AG09319 (cell line): ENCODE data around the gene NRG2.

ENCODE experiments used
- DNase-seq: peaks from one replicate; pipeline ENCODE4 v3.0.0-alpha.2; 2010; ENCODE audit warnings: low read depth; ENCODE audit errors: extremely low read depth
- TF ChIP-seq, protein P1 (sequence below): IDR thresholded peaks from 2 replicates; pipeline ENCODE4 v1.5.1; 2011; ENCODE audit warnings: low read depth, mild to moderate bottlenecking, inconsistent platforms, low read length, moderate library complexity

The NRG2 gene

DNA sequence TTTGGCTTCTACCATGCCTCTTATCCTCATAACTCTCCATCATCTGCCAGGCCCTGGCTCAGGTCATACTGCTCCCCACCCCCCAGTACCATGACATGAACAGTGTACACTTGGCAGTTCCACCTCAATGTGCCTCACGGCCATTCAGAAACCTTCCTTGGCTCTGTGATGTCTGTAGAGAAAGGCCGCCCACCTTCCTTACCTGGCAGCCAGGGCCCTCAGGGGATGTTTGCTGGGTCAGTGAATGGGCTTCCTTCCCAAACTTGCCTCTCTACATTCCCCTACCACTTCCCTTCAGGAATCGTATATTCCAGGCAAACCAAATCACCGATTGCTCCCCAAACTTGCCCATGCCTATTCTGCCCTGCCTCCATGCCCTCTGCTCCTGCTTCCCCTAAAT lies 146.4 kb downstream of the NRG2 start:
- DNase-seq = no peak
- TF ChIP-seq, protein P1, sequence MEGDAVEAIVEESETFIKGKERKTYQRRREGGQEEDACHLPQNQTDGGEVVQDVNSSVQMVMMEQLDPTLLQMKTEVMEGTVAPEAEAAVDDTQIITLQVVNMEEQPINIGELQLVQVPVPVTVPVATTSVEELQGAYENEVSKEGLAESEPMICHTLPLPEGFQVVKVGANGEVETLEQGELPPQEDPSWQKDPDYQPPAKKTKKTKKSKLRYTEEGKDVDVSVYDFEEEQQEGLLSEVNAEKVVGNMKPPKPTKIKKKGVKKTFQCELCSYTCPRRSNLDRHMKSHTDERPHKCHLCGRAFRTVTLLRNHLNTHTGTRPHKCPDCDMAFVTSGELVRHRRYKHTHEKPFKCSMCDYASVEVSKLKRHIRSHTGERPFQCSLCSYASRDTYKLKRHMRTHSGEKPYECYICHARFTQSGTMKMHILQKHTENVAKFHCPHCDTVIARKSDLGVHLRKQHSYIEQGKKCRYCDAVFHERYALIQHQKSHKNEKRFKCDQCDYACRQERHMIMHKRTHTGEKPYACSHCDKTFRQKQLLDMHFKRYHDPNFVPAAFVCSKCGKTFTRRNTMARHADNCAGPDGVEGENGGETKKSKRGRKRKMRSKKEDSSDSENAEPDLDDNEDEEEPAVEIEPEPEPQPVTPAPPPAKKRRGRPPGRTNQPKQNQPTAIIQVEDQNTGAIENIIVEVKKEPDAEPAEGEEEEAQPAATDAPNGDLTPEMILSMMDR = no peak

DNA sequence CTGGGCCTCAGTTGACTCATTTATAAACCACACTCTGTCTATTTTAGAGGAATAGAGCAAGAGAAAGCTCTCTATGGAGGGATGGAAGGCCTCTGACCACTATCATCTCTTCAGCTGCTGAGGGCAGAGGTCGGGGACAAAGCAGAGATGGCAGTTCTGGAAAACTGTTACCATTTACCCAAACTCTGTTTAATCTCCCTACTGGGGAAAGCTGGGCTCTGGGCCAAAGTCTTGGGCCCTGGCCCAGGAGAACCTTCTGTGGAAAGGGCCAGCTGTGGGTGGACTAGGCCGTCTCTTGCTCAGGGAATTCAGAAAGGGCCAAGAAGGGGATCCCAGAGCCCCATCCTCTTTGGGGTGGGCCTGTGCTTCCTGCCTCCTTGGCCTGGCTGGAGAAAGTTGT lies 147.5 kb downstream of the NRG2 start:
- TF ChIP-seq, protein P1 = no peak
- no peak for DNase-seq

DNA sequence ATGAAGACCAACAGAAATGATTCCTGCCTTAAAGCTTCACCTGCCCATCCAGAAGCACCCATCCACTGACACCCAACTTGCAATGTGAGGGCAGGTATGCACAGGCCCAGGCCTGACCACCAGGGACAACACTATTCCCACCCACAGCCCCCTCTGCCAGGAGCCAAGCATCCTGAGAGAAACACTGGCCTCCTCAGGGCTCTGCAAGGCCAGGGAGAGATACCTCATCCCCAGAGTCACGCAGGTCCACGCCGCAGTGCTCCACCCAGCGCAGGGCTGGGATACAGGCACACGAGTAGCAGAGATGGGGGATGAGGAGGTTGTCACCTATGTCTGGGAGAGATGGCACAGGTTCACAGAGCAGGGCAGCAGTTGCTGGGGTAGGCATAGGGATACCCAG lies 148.1 kb downstream of the NRG2 start:
- no peak for DNase-seq
- TF ChIP-seq, protein P1 = no peak

DNA sequence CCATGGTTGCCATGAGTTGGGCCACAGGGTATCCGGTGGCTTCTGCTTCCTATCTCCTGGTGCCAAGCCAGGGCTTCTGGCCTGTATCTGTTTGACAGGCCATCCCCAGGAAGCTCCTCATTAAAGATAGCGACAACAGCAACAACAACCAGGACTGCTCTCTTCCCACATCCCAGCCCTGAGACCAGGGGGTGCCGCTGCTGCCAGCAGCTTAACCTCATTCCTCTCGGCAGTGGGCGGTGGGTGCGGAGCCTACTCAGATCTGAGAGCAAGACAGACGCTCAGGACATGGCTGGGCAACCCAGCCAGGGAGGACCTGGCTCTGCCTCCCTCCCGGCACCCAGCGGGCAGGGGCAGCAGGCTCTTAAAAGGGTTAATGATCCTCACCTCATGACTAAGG lies 149.2 kb downstream of the NRG2 start:
- TF ChIP-seq, protein P1 = no peak
- DNase-seq = no peak

DNA sequence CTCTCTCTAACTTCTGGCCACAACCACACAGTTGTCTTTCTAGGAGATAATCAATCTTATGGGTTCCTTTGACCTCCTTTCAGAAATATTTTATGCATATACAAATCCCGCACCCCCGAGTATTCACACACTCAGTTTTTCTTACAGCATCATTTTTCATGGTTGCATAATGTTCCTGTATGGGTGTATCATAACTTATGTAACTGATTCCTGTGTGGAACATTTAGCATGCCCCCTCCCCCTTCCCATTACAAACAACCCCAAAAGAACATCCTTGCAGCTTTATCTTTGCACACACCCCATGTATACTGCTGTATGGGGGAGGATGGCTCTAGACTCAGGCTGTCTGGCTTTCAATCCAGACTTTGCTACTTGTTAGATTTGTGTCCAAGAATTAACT lies 153.7 kb downstream of the NRG2 start:
- DNase-seq = no peak
- TF ChIP-seq, protein P1 = no peak

DNA sequence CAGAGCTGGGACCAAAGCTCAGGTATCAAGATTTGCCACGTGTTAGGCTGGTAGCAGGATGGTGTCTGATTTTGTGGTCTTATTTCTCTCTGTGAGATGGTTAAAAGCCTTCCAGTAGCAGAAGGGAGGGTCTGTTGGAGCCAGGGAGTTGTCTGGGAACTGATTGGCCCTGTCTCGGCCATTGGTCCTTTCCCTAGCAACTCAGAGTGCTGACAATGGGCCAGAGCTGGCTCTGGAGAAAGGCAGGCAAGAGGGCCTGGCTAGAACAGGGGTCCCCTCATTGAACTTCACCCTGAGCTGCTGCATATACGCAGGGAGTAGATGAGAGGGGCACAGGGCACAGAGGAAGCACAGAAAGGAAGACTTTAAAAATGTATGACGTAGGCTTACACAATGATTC lies 154.7 kb downstream of the NRG2 start:
- TF ChIP-seq, protein P1 = no peak
- no peak for DNase-seq

DNA sequence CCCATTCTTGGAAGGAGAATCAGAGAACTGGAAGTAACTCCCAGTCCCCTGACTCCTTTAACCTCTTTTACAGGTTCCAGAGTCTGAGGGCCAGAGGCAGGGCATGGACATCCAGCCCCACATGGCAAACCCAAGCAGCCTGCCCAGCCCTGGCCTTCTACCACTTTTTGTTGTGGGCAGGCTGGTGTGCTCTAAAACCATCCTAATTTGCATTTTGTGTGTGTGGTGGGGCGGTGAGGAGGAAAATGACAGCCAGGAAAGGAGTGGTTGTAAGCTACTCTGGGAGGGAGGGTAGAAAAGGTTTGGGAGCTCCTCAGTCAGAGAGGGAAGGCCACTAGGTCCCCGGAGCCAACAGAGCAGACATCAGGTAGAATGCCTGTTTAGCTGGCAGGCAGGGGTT lies 156.9 kb downstream of the NRG2 start:
- DNase-seq = no peak
- TF ChIP-seq, protein P1 = no peak
